Retinal pigment epithelial cell (primary cell): ENCODE results near the gene GXYLT2.

Experiments used
- DNase-seq: peaks from one replicate; pipeline ENCODE4 v3.0.0-alpha.2; 2010; ENCODE audit warnings: low read depth
- H3K4me3 ChIP-seq: 2 replicates; pipeline ENCODE4 v1.5.1; 2011; ENCODE audit warnings: mild to moderate bottlenecking, low read length, control low read depth, moderate library complexity
- CTCF ChIP-seq: conservative IDR thresholded peaks from 2 replicates; pipeline ENCODE4 v1.5.1; 2011; ENCODE audit warnings: low read depth, low read length, control low read depth, inconsistent platforms

Gene GXYLT2

GRCh38 chr3:73018790-73019441 is 131.1 kb downstream of the GXYLT2 start:
- no peak for TF ChIP-seq CTCF
- H3K4me3 ChIP-seq: no peak overlapping the region
- no peak for DNase-seq

- no peak for TF ChIP-seq CTCF
- no peak for DNase-seq
Observed at GRCh38 chr3:73021301-73021835, 133.5 kb downstream of the GXYLT2 start.

GRCh38 chr3:73024836-73025235 is 137.0 kb downstream of the GXYLT2 start:
- no peak overlapping the region for H3K4me3 ChIP-seq
- no peak for DNase-seq
- TF ChIP-seq CTCF: no peak

More at GRCh38 chr3:73021301-73021835, 133.5 kb downstream of the GXYLT2 start:
- H3K4me3 ChIP-seq: no peak overlapping the region

GRCh38 chr3:73026111-73026759 is 138.4 kb downstream of the GXYLT2 start:
- H3K4me3 ChIP-seq: no peak overlapping the region
- TF ChIP-seq CTCF: no peak
- DNase-seq: no peak
